ENCODE results near the gene JUND.

GRCh38 chr19:18306209-18306887, 24.9 kb upstream of the JUND start:
- no peak for TF ChIP-seq CTCF (IDR thresholded peaks at IDR 0.05)
- TF ChIP-seq POLR2A (IDR thresholded peaks at IDR 0.05) = no peak
